GM18909 (cell line): ENCODE results near the gene DDI2.
"Not testable (repeated sequence)": the region's sequence is repeated elsewhere in the genome, so short reads cannot be mapped to it uniquely, and the experiment has no call there.

Experiments
- ATAC-seq: cut with Tn5 transposase; IDR thresholded peaks from one replicate; pipeline ENCODE4 v1.9.1; 2021; ENCODE audit warnings: mild to moderate bottlenecking; ENCODE audit not compliant: unreplicated experiment, poor library complexity

DDI2 gene

GRCh38 chr1:15628003-15628402 is 10.7 kb downstream of the DDI2 start:
- peak; percentile 29 for ATAC-seq

DNA sequence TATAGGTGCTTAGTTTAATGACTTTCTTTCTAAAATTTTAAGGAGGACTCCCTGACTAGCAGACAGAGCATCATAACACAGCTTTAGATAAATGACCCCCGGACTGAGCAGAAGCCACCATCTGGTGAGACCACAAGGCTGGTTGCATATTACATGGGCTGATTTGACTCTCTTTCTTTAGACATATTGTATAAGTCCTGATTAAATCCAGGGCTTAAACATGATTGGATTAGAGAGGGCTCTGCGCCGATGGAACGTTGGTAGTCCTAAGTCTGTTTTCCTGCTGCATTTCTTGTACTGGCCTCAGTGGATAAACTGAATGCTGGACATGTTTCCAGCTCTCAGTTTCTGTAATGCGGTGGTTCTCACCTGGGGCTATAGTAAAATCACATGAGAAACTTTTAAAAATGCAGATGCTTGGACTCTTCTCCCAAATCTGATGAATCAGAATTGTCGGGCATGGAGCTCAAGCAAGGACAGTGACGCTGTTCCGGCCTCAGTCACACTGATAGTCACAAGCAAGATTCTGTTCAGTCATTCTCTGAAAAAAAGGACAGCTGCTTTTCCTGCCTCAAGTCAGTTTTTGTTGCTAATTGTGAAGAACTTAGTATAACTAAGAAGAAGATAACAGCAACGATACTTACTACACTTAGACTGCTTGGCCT is 16.6 kb downstream of the DDI2 start:
- ATAC-seq = no peak

- ATAC-seq = no peak
Measured at GRCh38 chr1:15636436-15636835, 19.2 kb downstream of the DDI2 start.

DNA sequence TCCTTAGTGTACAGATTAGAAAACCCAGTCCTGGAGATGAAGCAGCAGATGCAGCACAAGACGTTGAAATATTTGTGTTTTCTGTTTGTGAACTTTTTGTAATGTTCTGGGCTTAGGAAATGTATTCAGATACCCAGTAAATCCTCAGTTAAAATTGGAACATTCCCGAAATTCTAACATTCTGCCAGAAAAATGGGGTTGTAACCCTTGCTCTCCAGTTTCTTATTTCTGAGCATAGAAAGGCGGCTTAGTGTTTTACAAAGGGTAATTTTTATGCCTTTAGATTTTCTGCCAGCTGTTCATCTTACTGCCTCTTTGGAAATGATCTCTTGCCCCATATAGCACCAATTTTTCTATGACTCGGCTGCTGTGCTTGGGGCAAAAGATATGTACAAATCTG is 20.6 kb downstream of the DDI2 start:
- ATAC-seq = no peak

DNA sequence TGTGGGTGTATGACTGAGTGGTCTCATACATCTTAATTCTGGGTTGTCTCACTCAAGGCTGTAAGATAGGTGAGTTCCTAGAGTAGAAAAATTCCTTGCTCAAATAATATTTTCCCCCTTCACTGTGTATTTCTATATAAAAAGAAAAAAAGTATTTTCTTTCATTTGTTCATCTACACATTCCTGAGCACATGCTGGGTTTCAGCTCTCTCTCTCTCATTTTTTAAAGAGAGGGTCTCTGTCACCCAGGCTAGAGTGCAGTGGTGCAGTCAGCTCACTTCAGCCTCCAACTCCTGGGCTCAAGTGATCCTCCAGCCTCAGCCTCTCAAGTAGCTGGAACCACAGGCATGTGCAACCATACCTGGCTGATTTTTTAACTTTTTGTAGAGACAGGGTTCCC is 22.0 kb downstream of the DDI2 start:
- ATAC-seq = no peak

DNA sequence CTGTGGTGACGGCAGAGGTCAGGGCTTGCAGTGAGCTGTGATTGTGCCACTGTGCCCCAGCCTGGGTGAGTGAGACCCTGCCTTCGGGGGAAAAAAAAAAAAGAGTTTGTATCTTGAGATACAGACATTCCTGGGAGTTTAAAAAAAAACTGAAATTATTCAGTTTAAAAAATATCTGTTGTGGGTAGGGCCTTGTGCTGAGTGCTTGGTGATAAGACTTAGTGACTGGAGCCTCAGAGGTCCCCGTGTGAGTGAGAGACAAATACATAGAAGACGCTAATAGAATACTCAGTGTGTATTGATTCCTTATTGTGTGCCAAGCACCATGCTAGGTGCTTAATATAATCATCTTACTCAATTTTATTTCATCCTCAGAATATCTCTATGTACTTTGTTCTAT is 22.7 kb downstream of the DDI2 start:
- no peak for ATAC-seq

GRCh38 chr1:15640667-15641066 is 23.4 kb downstream of the DDI2 start:
- ATAC-seq = no peak

DNA sequence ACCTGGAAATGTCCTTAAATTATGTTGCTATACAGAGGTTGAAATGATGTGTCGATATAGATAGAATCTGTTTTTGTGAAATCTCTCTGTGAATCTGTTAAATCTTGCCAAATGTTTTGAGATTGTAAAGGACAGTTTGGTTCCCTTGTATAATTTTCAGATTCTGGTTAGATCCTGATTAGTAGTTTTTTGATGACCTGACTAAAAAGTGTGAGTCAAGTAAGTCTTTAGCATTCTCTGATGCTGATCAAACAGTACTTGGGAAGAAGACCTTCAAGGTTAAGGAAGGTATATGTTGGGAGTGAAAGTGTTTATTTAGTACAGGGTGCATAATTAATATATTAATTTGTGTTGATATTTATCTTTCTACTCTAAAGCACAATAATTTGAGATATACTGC is 32.7 kb downstream of the DDI2 start:
- ATAC-seq = no peak

GRCh38 chr1:15650433-15650832 is 33.2 kb downstream of the DDI2 start:
- no peak for ATAC-seq

DNA sequence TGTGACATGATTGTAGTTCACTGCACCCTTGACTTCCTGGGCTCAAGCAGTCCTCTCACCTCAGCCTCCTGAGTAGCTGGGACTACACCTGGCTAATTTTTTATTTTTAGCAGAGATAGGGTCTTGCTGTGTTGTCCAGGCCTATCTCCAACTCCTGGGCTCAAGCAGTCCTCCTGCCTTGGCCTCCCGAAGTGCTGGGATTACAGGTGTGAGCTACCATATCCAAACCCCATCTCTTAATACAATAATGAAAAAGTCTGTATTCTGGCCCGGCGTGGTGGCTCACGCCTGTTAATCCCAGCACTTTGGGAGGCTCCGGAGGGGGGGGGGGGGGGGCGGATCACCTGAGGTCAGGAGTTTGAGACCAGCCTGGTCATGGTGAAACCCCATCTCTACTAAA is 34.9 kb downstream of the DDI2 start:
- not testable (repeated sequence) for ATAC-seq

GRCh38 chr1:15654091-15654690 is 36.9 kb downstream of the DDI2 start:
- ATAC-seq = no peak

GRCh38 chr1:15656464-15656863 is 39.2 kb downstream of the DDI2 start:
- no peak for ATAC-seq

DNA sequence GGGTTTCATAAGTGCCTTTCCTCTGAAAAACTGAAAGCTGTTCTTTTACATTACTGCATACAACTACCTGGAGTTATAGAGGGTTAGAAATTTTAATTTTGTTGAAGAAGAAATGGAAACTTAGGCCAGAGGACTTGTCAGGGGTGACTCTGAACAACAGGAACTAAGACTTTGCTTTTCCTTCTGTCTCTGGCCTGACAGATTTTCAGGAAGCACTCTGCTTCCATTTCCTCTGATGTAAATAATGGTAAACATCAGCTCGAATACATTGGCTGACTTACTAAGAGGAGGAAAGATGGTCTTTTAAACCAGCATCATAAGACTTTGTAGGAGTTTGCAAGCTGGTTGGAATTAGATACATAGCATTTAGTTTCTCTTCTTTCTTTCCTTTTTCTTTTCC is 39.8 kb downstream of the DDI2 start:
- no peak for ATAC-seq

GRCh38 chr1:15660151-15660550 is 42.9 kb downstream of the DDI2 start:
- no peak for ATAC-seq

GRCh38 chr1:15662477-15662876 is 45.2 kb downstream of the DDI2 start:
- no peak for ATAC-seq

DNA sequence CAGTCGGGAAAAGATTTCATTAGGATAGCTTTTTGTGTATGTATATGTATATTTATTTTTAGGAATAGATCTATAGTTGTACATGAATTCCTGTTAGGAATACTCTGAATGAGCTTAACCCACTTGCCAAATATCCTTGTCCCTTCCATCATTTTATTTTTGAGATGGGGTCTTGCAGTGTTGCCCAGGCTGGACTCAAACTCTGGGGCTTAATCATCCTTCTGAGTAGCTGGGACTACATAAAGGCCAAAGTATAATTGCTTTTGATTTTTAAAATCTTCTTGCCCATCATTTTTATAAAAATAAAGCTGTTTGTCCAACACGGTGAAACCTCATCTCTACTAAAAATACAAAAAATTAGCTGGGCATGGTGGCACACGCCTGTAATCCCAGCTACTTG is 46.7 kb downstream of the DDI2 start:
- ATAC-seq = no peak

DNA sequence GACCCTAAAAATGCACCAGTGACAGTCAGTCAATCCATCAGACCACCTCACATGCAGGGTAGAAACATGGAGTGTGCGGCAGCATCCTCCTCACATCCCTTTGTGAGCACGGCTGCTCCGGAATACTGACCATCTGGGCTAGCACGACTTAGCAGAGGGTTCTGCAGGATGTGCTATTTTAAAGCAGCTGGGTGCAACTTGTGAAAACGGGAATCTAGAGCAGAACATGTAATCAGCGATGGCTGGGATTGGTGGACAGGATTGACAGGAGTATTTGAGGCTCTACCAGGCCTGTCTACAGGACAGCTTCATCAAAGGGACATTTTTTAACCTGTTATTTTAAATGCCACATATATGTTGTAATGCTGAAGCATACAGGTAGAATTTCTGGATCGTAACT is 50.1 kb downstream of the DDI2 start:
- no peak for ATAC-seq

- ATAC-seq = no peak
Measured at GRCh38 chr1:15668089-15668754, 51.0 kb downstream of the DDI2 start.

GRCh38 chr1:15669074-15669473 is 51.8 kb downstream of the DDI2 start:
- no peak for ATAC-seq

- ATAC-seq = no peak
Measured at GRCh38 chr1:15669864-15670263, 52.6 kb downstream of the DDI2 start.

GRCh38 chr1:15671430-15671829 is 54.2 kb downstream of the DDI2 start:
- no peak for ATAC-seq
